NT2/D1 (cell line): ENCODE results near the gene SERP1.

Experiments used
- SUZ12 ChIP-seq: IDR thresholded peaks from 2 replicates; pipeline ENCODE4 v1.6.1; 2011; ENCODE audit not compliant: insufficient read length, insufficient read depth; ENCODE audit errors: extremely low read depth
- YY1 ChIP-seq: IDR thresholded peaks from 2 replicates; pipeline ENCODE4 v1.6.1; 2011; ENCODE audit not compliant: insufficient read length, insufficient read depth
- ZNF274 ChIP-seq: IDR thresholded peaks from 2 replicates; pipeline ENCODE4 v1.6.1; 2011; ENCODE audit warnings: mild to moderate bottlenecking, low read depth, low read length

DNA sequence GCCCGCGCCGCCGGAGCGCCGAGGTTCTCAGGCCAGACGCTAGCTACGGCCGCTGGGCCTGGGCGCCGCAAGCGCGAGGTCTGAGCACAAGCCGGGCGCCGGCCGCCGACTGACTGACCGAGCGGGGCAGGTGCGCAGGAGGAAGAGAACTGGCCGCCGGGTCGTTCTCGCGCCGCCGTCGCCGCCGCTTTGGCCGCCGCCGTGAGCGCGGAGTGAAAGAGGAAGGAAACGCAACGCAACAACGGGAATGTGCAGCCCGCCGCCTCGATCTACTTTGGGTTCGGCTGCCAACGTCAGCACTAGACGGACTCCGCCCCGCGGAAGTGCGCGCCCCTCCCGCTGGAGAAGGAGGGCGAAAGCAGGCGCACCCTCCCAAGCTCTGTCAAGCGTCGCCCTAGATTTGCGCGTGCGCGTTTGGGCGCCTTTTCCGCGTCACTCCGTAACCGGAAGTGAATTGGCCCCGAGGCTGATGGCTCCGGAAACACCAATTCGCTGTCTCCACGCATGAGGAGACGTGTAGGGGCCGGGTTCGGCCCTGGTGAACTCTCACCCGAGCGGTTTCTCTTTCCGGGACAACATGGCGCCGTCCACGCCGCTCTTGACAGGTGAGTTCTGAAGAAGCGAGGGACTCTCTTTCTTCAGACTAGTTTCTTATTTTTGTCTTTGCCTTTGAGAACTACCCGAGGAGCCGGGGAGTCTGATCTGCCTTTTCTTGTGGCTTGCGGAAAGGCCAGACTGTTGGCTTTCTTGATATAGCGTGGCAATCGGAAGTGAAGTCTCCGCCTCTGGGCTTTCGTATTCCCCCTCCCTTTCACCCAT lies at the start of gene SERP1, which contains the start of gene EIF2A:
- TF ChIP-seq ZNF274 (no peak), SUZ12 (no peak), YY1 (peak; percentile 85)
